Spleen (tissue), 7 donors: Measurements from ENCODE around the gene FIG4.

Experiments used
- POLR2AphosphoS5 ChIP-seq, 3 donors: sonication (generic); formaldehyde crosslinking; IDR thresholded peaks; one replicate each; pipeline ENCODE4 v1.5.1; 2017; ENCODE audit warnings: antibody characterized with exemption in 3 of 3
- TF ChIP-seq, protein P1 (sequence below), 11 experiments: fragments of 200-600 bp in 7 of 11; fragments of 450-650 bp in 4 of 11; sonication (generic) in 4 of 11; IDR thresholded peaks in 8 of 11; conservative IDR thresholded peaks in 3 of 11; 1 replicate in 7 of 11; 2 replicates in 4 of 11; pipeline versions ENCODE4 v1.4.0 to v1.8.0; 2016 to 2021; ENCODE audit warnings: antibody characterized with exemption in 11 of 11, inconsistent platforms in 4 of 11, mild to moderate bottlenecking in 1 of 11
- donor health status: DM: no; HTN: no; CAD: no; lungs with moderate emphysema.
- donor health status: DM: no; HTN: no; CAD: no.
- donor health status: DM: no; HTN: no; CAD: no.

DNA sequence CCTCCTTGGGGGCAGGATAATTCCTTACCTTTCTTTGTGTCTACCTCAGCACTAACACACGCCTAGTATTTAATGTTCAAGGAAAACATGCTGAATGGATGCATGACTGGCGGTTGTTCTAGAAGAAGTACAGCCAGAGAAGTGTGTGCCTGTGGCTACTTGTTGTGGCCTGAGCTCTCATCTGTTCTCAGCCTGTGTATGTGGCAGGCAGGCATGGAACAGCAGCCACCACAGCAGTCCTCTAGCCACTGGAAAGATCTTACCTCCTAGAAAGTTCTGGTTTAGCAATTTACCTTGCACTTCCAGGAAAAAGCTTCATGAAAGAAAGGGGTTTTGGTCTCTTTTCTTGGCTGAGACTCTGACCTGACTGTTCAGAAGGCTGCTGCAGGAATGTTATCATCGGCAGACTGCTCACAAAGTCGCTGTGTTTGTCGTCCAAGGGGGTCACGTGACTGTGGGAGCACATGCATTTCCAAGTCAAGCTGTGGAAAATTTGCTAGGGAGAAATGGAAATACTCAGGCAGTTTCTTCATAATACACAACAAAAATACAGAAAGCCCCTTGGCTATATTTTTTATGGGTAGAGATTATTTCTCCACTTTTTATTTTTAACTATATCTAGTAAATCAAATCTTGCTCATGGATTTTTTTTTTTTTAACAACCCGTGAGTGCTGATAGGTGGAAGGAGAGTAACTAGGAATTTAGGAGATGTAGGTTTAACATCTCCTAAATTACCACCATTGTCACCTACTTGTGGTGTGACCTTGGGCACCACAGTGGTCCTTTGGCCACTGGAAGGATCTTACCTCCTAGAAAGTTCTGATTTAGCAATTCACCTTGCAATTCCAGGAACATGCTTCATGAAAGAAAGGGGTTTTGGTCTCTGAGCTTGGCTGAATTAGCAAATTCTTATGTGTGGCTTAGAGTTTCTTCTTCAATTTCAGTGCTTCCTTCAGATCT, 176.2 kb downstream of the FIG4 start:
- TF ChIP-seq, protein P1, sequence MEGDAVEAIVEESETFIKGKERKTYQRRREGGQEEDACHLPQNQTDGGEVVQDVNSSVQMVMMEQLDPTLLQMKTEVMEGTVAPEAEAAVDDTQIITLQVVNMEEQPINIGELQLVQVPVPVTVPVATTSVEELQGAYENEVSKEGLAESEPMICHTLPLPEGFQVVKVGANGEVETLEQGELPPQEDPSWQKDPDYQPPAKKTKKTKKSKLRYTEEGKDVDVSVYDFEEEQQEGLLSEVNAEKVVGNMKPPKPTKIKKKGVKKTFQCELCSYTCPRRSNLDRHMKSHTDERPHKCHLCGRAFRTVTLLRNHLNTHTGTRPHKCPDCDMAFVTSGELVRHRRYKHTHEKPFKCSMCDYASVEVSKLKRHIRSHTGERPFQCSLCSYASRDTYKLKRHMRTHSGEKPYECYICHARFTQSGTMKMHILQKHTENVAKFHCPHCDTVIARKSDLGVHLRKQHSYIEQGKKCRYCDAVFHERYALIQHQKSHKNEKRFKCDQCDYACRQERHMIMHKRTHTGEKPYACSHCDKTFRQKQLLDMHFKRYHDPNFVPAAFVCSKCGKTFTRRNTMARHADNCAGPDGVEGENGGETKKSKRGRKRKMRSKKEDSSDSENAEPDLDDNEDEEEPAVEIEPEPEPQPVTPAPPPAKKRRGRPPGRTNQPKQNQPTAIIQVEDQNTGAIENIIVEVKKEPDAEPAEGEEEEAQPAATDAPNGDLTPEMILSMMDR (IDR thresholded peaks at IDR 0.05 in 8 of 11, conservative IDR thresholded peaks at IDR 0.05 in 3 of 11) = no peak
- TF ChIP-seq POLR2AphosphoS5 (IDR thresholded peaks at IDR 0.05) = no peak
